Bronchial epithelial cell (primary cell): ENCODE data around the gene NOL8. TPM values are rescaled to one million over a fixed set of nuclear protein-coding genes. Genes with fewer than 3 reads are reported as not detected.

Experiments
- DNase-seq: peaks from one replicate; pipeline ENCODE4 v3.0.0-alpha.2; 2010; ENCODE audit warnings: low read depth
- FAIRE-seq: peaks from 2 replicates; lab custom pipeline; 2011; peaks lifted over from hg19 to GRCh38; lab: Jason Lieb, UNC
- H3K27me3 ChIP-seq: 2 replicates; pipeline ENCODE4 v1.5.1; 2011; ENCODE audit warnings: low read length; ENCODE audit not compliant: control insufficient read depth, insufficient read depth
- H3K36me3 ChIP-seq: 2 replicates; pipeline ENCODE4 v1.5.1; 2011; ENCODE audit warnings: low read length; ENCODE audit not compliant: control insufficient read depth, insufficient read depth
- H3K4me3 ChIP-seq: 2 replicates; pipeline ENCODE4 v1.5.1; 2011; ENCODE audit warnings: mild to moderate bottlenecking, low read depth, low read length, control low read depth
- CTCF ChIP-seq: IDR thresholded peaks from 2 replicates; pipeline ENCODE4 v1.5.1; 2011; ENCODE audit warnings: mild to moderate bottlenecking, moderate library complexity, low read length, control low read depth, inconsistent platforms; ENCODE audit not compliant: insufficient read depth, severe bottlenecking
- total RNA-seq: library from RNA; depleted of rRNA; stranded (reverse); fragments of >200 nt; gene quantifications from 2 replicates; pipeline ENCODE4 v1.2.1, GENCODE V29; 2014

Gene NOL8
- total RNA-seq, 1 donor from 2014 or later, result 19.7 TPM

- Histone ChIP-seq H3K4me3 (no peak overlapping the region), H3K27me3 (no peaks in the 10 kb centered on the region), H3K36me3 (peaks cover 43% of the 10 kb centered on the region)
- no peak for FAIRE-seq
- no peak for TF ChIP-seq CTCF
- DNase-seq, result no peak
These were observed 67.8 kb downstream of the NOL8 start for GRCh38 chr9:92257327-92257726.

GRCh38 chr9:92254381-92255337, 70.5 kb downstream of the NOL8 start:
- TF ChIP-seq CTCF, result no peak
- no peak for FAIRE-seq
- DNase-seq, result no peak
- no peaks in the 10 kb centered on the region for H3K27me3 ChIP-seq
- H3K36me3 ChIP-seq, result peaks cover 48% of the 10 kb centered on the region
- H3K4me3 ChIP-seq, result no peak overlapping the region

GRCh38 chr9:92253656-92254055, 71.5 kb downstream of the NOL8 start:
- no peak overlapping the region for H3K4me3 ChIP-seq
- H3K27me3 ChIP-seq, result no peaks in the 10 kb centered on the region
- DNase-seq, result no peak
- no peak for TF ChIP-seq CTCF
- FAIRE-seq, result no peak
- H3K36me3 ChIP-seq, result peaks cover 41% of the 10 kb centered on the region

- no peaks in the 10 kb centered on the region for H3K27me3 ChIP-seq
- no peak for DNase-seq
These were observed 77.2 kb downstream of the NOL8 start for GRCh38 chr9:92247981-92248380.

More at GRCh38 chr9:92247981-92248380, 77.2 kb downstream of the NOL8 start:
- H3K4me3 ChIP-seq, result no peak overlapping the region
- FAIRE-seq, result no peak
- H3K36me3 ChIP-seq, result peaks cover 39% of the 10 kb centered on the region
- TF ChIP-seq CTCF, result no peak

Other genes starting within 250 kb of the NOL8 start
- 102 and 103 TPM in 2 replicates for gene SPTLC1, start 209.9 kb downstream of the NOL8 start, total RNA-seq
- gene IARS1, start 31.7 kb downstream of the NOL8 start, total RNA-seq, result 379 and 631 TPM in 2 replicates
- 0.38 and 1.3 TPM in 2 replicates for gene CENPP, start 603 bp upstream of the NOL8 start, total RNA-seq
- gene OGN, start 79.2 kb upstream of the NOL8 start, total RNA-seq, result not detected in 2 replicates
- gene OMD, start 99.1 kb upstream of the NOL8 start, total RNA-seq, result not detected in 2 replicates
- not detected in 2 replicates for gene ASPN, start 157.2 kb upstream of the NOL8 start, total RNA-seq
- 0.26 and 0.90 TPM in 2 replicates for gene ECM2, start 210.6 kb upstream of the NOL8 start, total RNA-seq